MM.1S (cell line): ENCODE results near the gene BTRC.

Experiments
- DNase-seq: peaks from one replicate; pipeline ENCODE4 v3.0.0-alpha.2; 2015
- H2AFZ ChIP-seq: fragments of 300-600 bp; sonication (generic); 2 replicates; pipeline ENCODE4 v1.6.0; 2016; ENCODE audit warnings: antibody characterized with exemption, low read length
- H3F3A ChIP-seq: fragments of 300-600 bp; sonication (generic); 2 replicates; pipeline ENCODE4 v1.6.1; 2016; ENCODE audit warnings: mild to moderate bottlenecking, antibody characterized with exemption, low read length, moderate library complexity, mixed read lengths; ENCODE audit not compliant: insufficient read depth
- H3K27ac ChIP-seq: fragments of 300-600 bp; sonication (generic); 2 replicates; pipeline ENCODE4 v1.5.1; 2016; ENCODE audit warnings: mild to moderate bottlenecking, low read length
- H3K27me3 ChIP-seq: fragments of 300-600 bp; sonication (generic); replicated peaks from 2 replicates; pipeline ENCODE4 v1.6.0; 2016; ENCODE audit warnings: low read length; ENCODE audit not compliant: insufficient read depth
- H3K36me3 ChIP-seq: fragments of 300-600 bp; sonication (generic); replicated peaks from 2 replicates; pipeline ENCODE4 v1.6.1; 2016; ENCODE audit warnings: mild to moderate bottlenecking, low read length, mixed read lengths; ENCODE audit not compliant: insufficient read depth
- H3K4me1 ChIP-seq: fragments of 300-600 bp; sonication (generic); 2 replicates; pipeline ENCODE4 v1.6.1; 2016; ENCODE audit warnings: low read length, mixed read lengths
- H3K4me2 ChIP-seq: fragments of 300-600 bp; sonication (generic); 2 replicates; pipeline ENCODE4 v1.6.0; 2016; ENCODE audit warnings: low read depth, low read length
- H3K4me3 ChIP-seq: fragments of 300-600 bp; sonication (generic); 2 replicates; pipeline ENCODE4 v1.5.1; 2016; ENCODE audit warnings: low read length, mixed read lengths
- H3K79me2 ChIP-seq: fragments of 300-600 bp; sonication (generic); 2 replicates; pipeline ENCODE4 v1.6.1; 2016; ENCODE audit warnings: mixed run types, low read length, mixed read lengths
- H3K9ac ChIP-seq: fragments of 300-600 bp; sonication (generic); 2 replicates; pipeline ENCODE4 v1.6.1; 2016; ENCODE audit warnings: low read length, mixed read lengths
- H3K9me2 ChIP-seq: fragments of 300-600 bp; sonication (generic); replicated peaks from 2 replicates; pipeline ENCODE4 v1.6.1; 2016; ENCODE audit warnings: mild to moderate bottlenecking, low read length, mixed read lengths; ENCODE audit not compliant: insufficient read depth
- H3K9me3 ChIP-seq: fragments of 300-600 bp; sonication (generic); replicated peaks from 2 replicates; pipeline ENCODE4 v1.6.1; 2016; ENCODE audit warnings: mild to moderate bottlenecking, low read length, mixed read lengths; ENCODE audit not compliant: insufficient read depth
- H4K20me1 ChIP-seq: fragments of 300-600 bp; sonication (generic); 2 replicates; pipeline ENCODE4 v1.6.1; 2016; ENCODE audit warnings: mild to moderate bottlenecking, low read length, moderate library complexity, mixed read lengths; ENCODE audit not compliant: insufficient read depth
- CTCF ChIP-seq: fragments of 300-600 bp; sonication (generic); IDR thresholded peaks from 2 replicates; pipeline ENCODE4 v1.5.1; 2016; ENCODE audit warnings: antibody characterized with exemption, low read length, mixed read lengths
- EZH2 ChIP-seq: fragments of 300-600 bp; sonication (generic); optimal IDR thresholded peaks from 2 replicates; pipeline ENCODE3; 2017; ENCODE audit warnings: low read depth, mild to moderate bottlenecking, antibody characterized with exemption, low read length, mixed read lengths
- EZH2phosphoT487 ChIP-seq: fragments of 300-600 bp; sonication (generic); IDR thresholded peaks from 2 replicates; pipeline ENCODE4 v1.6.1; 2018; ENCODE audit warnings: antibody characterized with exemption, low read length

The BTRC gene

DNA sequence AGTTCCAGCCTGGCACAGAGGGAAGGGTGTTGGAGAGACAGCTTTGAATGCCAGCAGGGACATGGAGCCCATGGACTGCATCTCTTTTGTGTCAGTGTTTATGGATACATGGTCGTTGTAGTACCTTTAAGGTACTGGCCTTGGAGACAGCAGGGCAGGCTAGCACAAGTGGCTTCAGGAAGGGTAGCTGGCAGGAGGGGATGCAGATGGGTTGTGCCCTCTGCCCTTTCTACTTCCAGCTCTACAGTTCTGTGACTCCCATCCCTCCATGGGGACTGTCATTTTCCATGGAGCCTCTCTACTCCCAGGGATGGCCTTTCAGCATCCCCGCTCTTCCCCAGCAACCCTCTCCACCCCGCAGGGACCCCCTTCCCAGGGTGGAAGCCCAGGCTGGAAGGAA lies 209.0 kb downstream of the BTRC start:
- Histone ChIP-seq H3K4me1 (peaks cover 8% of the 10 kb centered on the region), H3K4me2 (no peak overlapping the region), H3K9me2 (no peaks in the 10 kb centered on the region), H3F3A (no peaks in the 10 kb centered on the region), H2AFZ (no peak overlapping the region), H3K9ac (no peak overlapping the region), H3K36me3 (no peaks in the 10 kb centered on the region), H3K4me3 (no peak overlapping the region), H3K79me2 (no peaks in the 10 kb centered on the region), H3K27ac (no peak overlapping the region), H3K9me3 (no peaks in the 10 kb centered on the region), H3K27me3 (no peaks in the 10 kb centered on the region), H4K20me1 (no peaks in the 10 kb centered on the region)
- no peak for DNase-seq
- no peak for TF ChIP-seq CTCF
- no peak for TF ChIP-seq EZH2phosphoT487
- TF ChIP-seq EZH2: no peak

- peaks cover 2% of the 10 kb centered on the region; the same call in 1 of the 2 replicates for H3K4me1 ChIP-seq
- no peak overlapping the region for H2AFZ ChIP-seq
- no peaks in the 10 kb centered on the region for H4K20me1 ChIP-seq
- no peaks in the 10 kb centered on the region for H3K9me2 ChIP-seq
- no peaks in the 10 kb centered on the region for H3K9me3 ChIP-seq
- DNase-seq: no peak
- no peak overlapping the region for H3K9ac ChIP-seq
- no peaks in the 10 kb centered on the region for H3F3A ChIP-seq
- H3K4me3 ChIP-seq: no peak overlapping the region
- H3K79me2 ChIP-seq: no peaks in the 10 kb centered on the region
- no peak overlapping the region for H3K4me2 ChIP-seq
- no peaks in the 10 kb centered on the region for H3K27me3 ChIP-seq
- no peaks in the 10 kb centered on the region for H3K36me3 ChIP-seq
- H3K27ac ChIP-seq: no peak overlapping the region
- TF ChIP-seq CTCF: no peak
- TF ChIP-seq EZH2phosphoT487: no peak
- TF ChIP-seq EZH2: no peak
These were observed 209.6 kb downstream of the BTRC start for GRCh38 chr10:101563497-101564040.

DNA sequence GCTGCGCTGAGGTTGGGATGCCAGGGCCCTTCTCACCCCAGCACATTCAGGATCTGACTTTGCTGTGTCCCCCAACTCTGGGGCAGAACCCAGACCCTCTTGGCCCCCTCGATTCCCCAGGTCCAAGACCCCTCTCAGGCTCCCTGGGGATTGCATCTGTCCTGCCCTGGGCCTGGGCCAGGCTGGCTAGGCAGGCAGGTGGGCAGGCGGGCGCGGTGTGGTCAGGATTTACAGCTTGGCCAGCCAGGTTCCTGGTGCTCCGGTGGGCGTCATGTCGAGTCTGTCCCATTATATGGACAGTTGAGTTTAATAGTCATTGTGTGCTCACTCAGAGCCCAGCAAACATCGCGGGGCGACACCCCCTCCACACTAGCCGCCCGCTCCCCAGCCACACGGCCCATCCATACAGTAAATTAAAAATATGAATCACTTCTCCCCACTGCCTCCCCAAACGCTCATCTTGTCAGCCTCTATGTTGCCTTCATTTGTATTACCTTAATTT lies 210.6 kb downstream of the BTRC start:
- Histone ChIP-seq H3K9ac (no peak overlapping the region), H3K27ac (no peak overlapping the region), H3K79me2 (no peaks in the 10 kb centered on the region), H3K4me3 (no peak overlapping the region), H2AFZ (no peak overlapping the region), H3K4me1 (no peaks in the 10 kb centered on the region), H3K9me2 (no peaks in the 10 kb centered on the region), H3K27me3 (peaks cover 3% of the 10 kb centered on the region; the same call in 1 of the 2 replicates), H3K4me2 (no peak overlapping the region), H4K20me1 (no peaks in the 10 kb centered on the region), H3K9me3 (no peaks in the 10 kb centered on the region), H3K36me3 (no peaks in the 10 kb centered on the region), H3F3A (no peaks in the 10 kb centered on the region)
- no peak for DNase-seq
- no peak for TF ChIP-seq CTCF
- no peak for TF ChIP-seq EZH2phosphoT487
- TF ChIP-seq EZH2: no peak
